Measurements from ENCODE around the gene SETBP1. TPM values are rescaled to one million over a fixed set of nuclear protein-coding genes. Genes with fewer than 3 reads are reported as not detected.

SETBP1 gene
- total and polyA plus RNA-seq, 2 of the 4 experiments (the other 2 are of a cell fraction) = 0.19 to 0.36 TPM

DNA sequence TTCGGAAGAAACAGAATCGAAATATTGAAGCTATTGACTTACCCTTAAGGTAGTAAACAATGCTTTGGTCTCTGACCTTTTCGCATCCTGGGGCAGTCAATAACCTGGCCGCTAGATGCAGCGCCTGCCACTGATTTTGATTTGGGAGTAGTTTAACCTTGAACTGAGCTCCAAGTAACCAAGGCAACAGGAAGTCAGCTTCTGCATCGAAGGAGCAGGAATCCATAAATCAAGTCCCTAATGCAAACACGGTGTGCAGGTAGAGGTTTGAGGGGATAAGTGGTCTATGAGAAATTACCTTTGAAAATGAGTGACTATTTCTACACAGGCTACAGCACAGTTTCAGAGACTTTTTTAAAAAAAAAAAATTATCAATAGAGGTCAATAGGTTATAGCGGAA, 353.5 kb downstream of the SETBP1 start:
- no peak overlapping the region for H2AK9ac ChIP-seq (replicated peaks; ENCODE audit: low read depth, low read length, poor library complexity)
- dilution Hi-C loops (cut with HindIII; ENCODE audit: low sequenced_read_pairs, unreplicated experiment) = no loop called here
- H3K56ac ChIP-seq (ENCODE audit: extremely low read depth, insufficient read depth, low read length) = no peak overlapping the region
- H3K27me3 ChIP-seq (ENCODE audit: control insufficient read depth, insufficient read depth, low read length) = peaks cover 3% of the 10 kb centered on the region; the same call in 1 of the 2 replicates
- intact Hi-C loops (cut with micrococcal nuclease) = no loop called here
- no peak overlapping the region for H3K4me2 ChIP-seq (ENCODE audit: low read depth, low read length)
- H2BK15ac ChIP-seq (ENCODE audit: low read depth, low read length) = no peak overlapping the region
- no peak for DNase-seq
- BruUV-seq (replicated peaks) = no TSS peak
- ChIA-PET POLR2A (ENCODE audit: unreplicated experiment) (no interaction called here), CTCF (no interaction called here)
- H3K14ac ChIP-seq (replicated peaks; ENCODE audit: low read depth, low read length) = no peak overlapping the region
- no peak overlapping the region for H4K8ac ChIP-seq (ENCODE audit: low read depth in 2 of 2, low read length in 2 of 2)
- H2BK5ac ChIP-seq (ENCODE audit: low read depth, low read length, poor library complexity, severe bottlenecking) = no peak overlapping the region
- H3K36me3 ChIP-seq (ENCODE audit: control insufficient read depth, insufficient read depth, low read length) = no peaks in the 10 kb centered on the region
- WGBS, 2 experiments (ENCODE audit: extremely low coverage in 2 of 2, insufficient read length in 1 of 2) = no CpG with 5 or more reads among the region's 8 CpGs
- in situ Hi-C loops (cut with MboI; ENCODE audit: low sequenced_read_pairs) = no loop called here
- no peak overlapping the region for H3K23ac ChIP-seq (ENCODE audit: low read depth, low read length)
- H2BK120ac ChIP-seq (ENCODE audit: low read depth, low read length) = no peak overlapping the region
- no peak overlapping the region for H4K5ac ChIP-seq (ENCODE audit: low read depth, low read length)
- no peak overlapping the region for H2AFZ ChIP-seq (replicated peaks; ENCODE audit: low read length, poor library complexity)
- H3K18ac ChIP-seq (ENCODE audit: low read depth, low read length) = no peak overlapping the region
- H3K4me1 ChIP-seq (ENCODE audit: control insufficient read depth, insufficient read depth, low read length) = no peaks in the 10 kb centered on the region
- H3K9me1 ChIP-seq (ENCODE audit: insufficient read depth, low read length) = no peaks in the 10 kb centered on the region
- H3K27ac ChIP-seq (ENCODE audit: insufficient read depth, low read length) = no peak overlapping the region
- no peak for TF ChIP-seq MAZ (IDR thresholded peaks at IDR 0.05; ENCODE audit: borderline replicate concordance, low read depth, low read length)
- TF ChIP-seq FOS (IDR thresholded peaks at IDR 0.05; ENCODE audit: low read depth, low read length) = no peak
- TF ChIP-seq BHLHE40 (IDR thresholded peaks at IDR 0.05; ENCODE audit: low read depth, low read length) = no peak
- no peaks in the 10 kb centered on the region for H3K9me3 ChIP-seq (ENCODE audit: control insufficient read depth, insufficient read depth, low read length)
- H3K79me1 ChIP-seq (ENCODE audit: low read depth in 1 of 2, low read length in 2 of 2) = no peaks in the 10 kb centered on the region
- no peak overlapping the region for H3K4me3 ChIP-seq (ENCODE audit: insufficient read depth, low read depth, low read length)
- no peak overlapping the region for H4K91ac ChIP-seq (ENCODE audit: insufficient read depth, low read depth, low read length)
- no peaks in the 10 kb centered on the region for H4K20me1 ChIP-seq (ENCODE audit: insufficient read depth, low read length)
- H3K4ac ChIP-seq (ENCODE audit: low read depth, low read length) = no peak overlapping the region
- no peak overlapping the region for H2AK5ac ChIP-seq (ENCODE audit: low read depth, low read length)
- ATAC-seq (ENCODE audit: low read depth) = no peak
- no peak overlapping the region for H3K9ac ChIP-seq (ENCODE audit: low read depth, low read length)
- no peak overlapping the region for H2BK20ac ChIP-seq (ENCODE audit: low read depth, low read length)

All from IMR-90 (cell line).